SK-N-SH treated with all-trans-retinoic acid at 6 μM for 48 hours (cell line): Measurements from ENCODE around the gene PERM1.

Experiments used
- ATAC-seq: fragments of 200-7000 bp; cut with Tn5 transposase; 3 replicates; pipeline ENCODE4 v1.9.1; 2020; ENCODE audit warnings: mild to moderate bottlenecking, moderate library complexity
- ARNTL ChIP-seq: fragments of 450-650 bp; formaldehyde crosslinking; IDR thresholded peaks from 2 replicates; pipeline ENCODE4 v1.5.0; 2020; ENCODE audit warnings: low read depth, mild to moderate bottlenecking, moderate library complexity, borderline replicate concordance
- BACH2 ChIP-seq: fragments of 250-450 bp; sonication (Bioruptor Pico); IDR thresholded peaks from 2 replicates; pipeline ENCODE4 v1.9.0; 2021; ENCODE audit warnings: mild to moderate bottlenecking, borderline replicate concordance
- CSDC2 ChIP-seq: fragments of 250-450 bp; sonication (Bioruptor Pico); IDR thresholded peaks from 2 replicates; pipeline ENCODE4 v1.5.0; 2020; ENCODE audit warnings: mild to moderate bottlenecking, moderate library complexity
- ESRRG ChIP-seq: fragments of 250-450 bp; sonication (Bioruptor Pico); IDR thresholded peaks from 2 replicates; pipeline ENCODE4 v1.6.1; 2021; ENCODE audit warnings: mild to moderate bottlenecking
- GLIS3 ChIP-seq: fragments of 250-450 bp; sonication (Bioruptor Pico); IDR thresholded peaks from 2 replicates; pipeline ENCODE4 v1.5.0; 2020; ENCODE audit warnings: mild to moderate bottlenecking, moderate library complexity
- ISL1 ChIP-seq: fragments of 250-450 bp; sonication (Bioruptor Pico); IDR thresholded peaks from 2 replicates; pipeline ENCODE4 v2.1.2; 2022; ENCODE audit warnings: mild to moderate bottlenecking, moderate library complexity
- OSR1 ChIP-seq: fragments of 250-450 bp; sonication (Bioruptor Pico); IDR thresholded peaks from 2 replicates; pipeline ENCODE4 v1.8.0; 2022; ENCODE audit warnings: moderate library complexity, mild to moderate bottlenecking, inconsistent platforms
- PPARA ChIP-seq: fragments of 250-450 bp; sonication (Bioruptor Pico); IDR thresholded peaks from 2 replicates; pipeline ENCODE4 v1.5.0; 2020; ENCODE audit warnings: mild to moderate bottlenecking, borderline replicate concordance
- RARB ChIP-seq: fragments of 250-450 bp; sonication (Bioruptor Pico); IDR thresholded peaks from 2 replicates; pipeline ENCODE4 v1.8.0; 2021; ENCODE audit warnings: mild to moderate bottlenecking, moderate library complexity
- SNAI2 ChIP-seq: fragments of 250-450 bp; sonication (Bioruptor Pico); IDR thresholded peaks from 2 replicates; pipeline ENCODE4 v1.5.0; 2020; ENCODE audit warnings: mild to moderate bottlenecking, moderate library complexity
- TCF4 ChIP-seq: fragments of 250-450 bp; sonication (Bioruptor Pico); IDR thresholded peaks from 2 replicates; pipeline ENCODE4 v1.8.0; 2021; ENCODE audit warnings: mild to moderate bottlenecking, moderate library complexity, borderline replicate concordance
- TOX ChIP-seq: fragments of 250-450 bp; sonication (Bioruptor Pico); IDR thresholded peaks from 2 replicates; pipeline ENCODE4 v1.8.0; 2021; ENCODE audit warnings: mild to moderate bottlenecking, moderate library complexity, borderline replicate concordance
- ZC3H10 ChIP-seq: fragments of 250-450 bp; sonication (Bioruptor Pico); IDR thresholded peaks from 2 replicates; pipeline ENCODE4 v1.5.1; 2021; ENCODE audit warnings: mild to moderate bottlenecking, moderate library complexity
- ZFP3 ChIP-seq: fragments of 250-450 bp; sonication (Bioruptor Pico); IDR thresholded peaks from 2 replicates; pipeline ENCODE4 v1.5.0; 2020; ENCODE audit warnings: mild to moderate bottlenecking, moderate library complexity
- ZFP30 ChIP-seq: fragments of 450-650 bp; formaldehyde crosslinking; IDR thresholded peaks from 2 replicates; pipeline ENCODE4 v1.5.0; 2022; ENCODE audit warnings: mild to moderate bottlenecking, moderate library complexity
- ZNF565 ChIP-seq: fragments of 450-650 bp; formaldehyde crosslinking; conservative IDR thresholded peaks from 2 replicates; pipeline ENCODE4 v1.5.0; 2020; ENCODE audit warnings: low read depth, mild to moderate bottlenecking, moderate library complexity
- ZNF70 ChIP-seq: fragments of 450-650 bp; formaldehyde crosslinking; IDR thresholded peaks from 2 replicates; pipeline ENCODE4 v1.5.0; 2020; ENCODE audit warnings: mild to moderate bottlenecking, moderate library complexity
- ZNF8 ChIP-seq: fragments of 450-650 bp; formaldehyde crosslinking; IDR thresholded peaks from 2 replicates; pipeline ENCODE4 v1.5.0; 2020; ENCODE audit warnings: mild to moderate bottlenecking, moderate library complexity
- TF ChIP-seq, protein P1 (sequence below): fragments of 250-450 bp; sonication (Bioruptor Pico); IDR thresholded peaks from 2 replicates; pipeline ENCODE4 v1.8.0; 2020; ENCODE audit warnings: mild to moderate bottlenecking, moderate library complexity, borderline replicate concordance
- TF ChIP-seq, protein P2 (sequence below): fragments of 250-450 bp; sonication (Bioruptor Pico); IDR thresholded peaks from 2 replicates; pipeline ENCODE4 v1.8.0; 2021; ENCODE audit warnings: low read depth, mild to moderate bottlenecking, moderate library complexity, borderline replicate concordance
- TF ChIP-seq, protein P3 (sequence below): fragments of 250-450 bp; sonication (Bioruptor Pico); IDR thresholded peaks from 2 replicates; pipeline ENCODE4 v1.5.1; 2021; ENCODE audit warnings: mild to moderate bottlenecking, moderate library complexity
- TF ChIP-seq, protein P4 (sequence below): fragments of 250-450 bp; sonication (Bioruptor Pico); IDR thresholded peaks from 2 replicates; pipeline ENCODE4 v1.5.0; 2020; ENCODE audit warnings: mild to moderate bottlenecking, moderate library complexity
- TF ChIP-seq, protein P5 (sequence below): fragments of 250-450 bp; sonication (Bioruptor Pico); IDR thresholded peaks from 2 replicates; pipeline ENCODE4 v1.5.1; 2020; ENCODE audit warnings: low read depth, mild to moderate bottlenecking, moderate library complexity

The PERM1 gene

DNA sequence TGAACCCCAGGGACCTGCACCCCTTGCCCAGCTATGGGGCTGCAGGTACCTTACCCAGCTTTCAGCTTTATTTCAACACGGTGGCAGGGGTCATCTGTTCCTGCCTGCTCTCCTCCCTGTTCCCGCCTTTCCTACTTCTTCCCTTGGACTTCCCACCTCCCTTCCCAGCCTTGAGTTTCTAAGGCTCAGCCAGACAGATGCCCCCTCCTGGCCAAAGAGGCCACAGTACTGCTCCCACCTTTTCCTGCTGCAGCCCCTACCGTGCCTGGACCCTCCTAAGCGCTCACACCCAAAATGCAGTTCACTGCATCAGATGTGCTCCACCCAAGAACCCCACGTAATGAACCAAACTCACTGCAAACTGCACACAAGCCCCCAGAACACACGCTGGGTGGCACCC, 30.5 kb downstream of the PERM1 start (continued):
- TF ChIP-seq OSR1 (no peak), ZC3H10 (CRISPR knock-in tag) (no peak)
- TF ChIP-seq, all 23 proteins: peak for 0

DNA sequence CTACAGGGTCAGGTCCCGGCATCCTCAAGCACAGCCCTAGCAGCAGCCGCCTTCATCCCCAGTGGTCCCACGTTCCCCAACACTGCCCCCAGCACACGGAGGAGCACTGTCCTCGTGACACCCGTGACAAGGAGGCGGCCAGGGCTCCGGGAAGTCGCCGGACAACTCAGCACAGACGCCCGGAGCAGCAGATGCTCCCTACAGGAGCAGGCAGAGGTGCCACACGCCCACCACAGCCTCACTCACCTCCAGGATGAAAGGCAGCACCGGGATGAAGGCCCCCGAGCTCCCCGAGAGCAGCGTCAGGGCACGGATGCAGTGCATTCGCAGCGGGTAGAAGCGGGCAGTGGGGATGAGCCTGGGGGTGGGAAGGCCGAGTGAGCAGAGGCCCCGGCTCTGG, 31.0 kb downstream of the PERM1 start:
- ATAC-seq = no peak
- no peak for TF ChIP-seq ZNF70 (CRISPR knock-in tag)
- TF ChIP-seq ZNF8 = no peak
- no peak for TF ChIP-seq CSDC2
- TF ChIP-seq RARB (CRISPR knock-in tag) = no peak
- TF ChIP-seq, protein P1, sequence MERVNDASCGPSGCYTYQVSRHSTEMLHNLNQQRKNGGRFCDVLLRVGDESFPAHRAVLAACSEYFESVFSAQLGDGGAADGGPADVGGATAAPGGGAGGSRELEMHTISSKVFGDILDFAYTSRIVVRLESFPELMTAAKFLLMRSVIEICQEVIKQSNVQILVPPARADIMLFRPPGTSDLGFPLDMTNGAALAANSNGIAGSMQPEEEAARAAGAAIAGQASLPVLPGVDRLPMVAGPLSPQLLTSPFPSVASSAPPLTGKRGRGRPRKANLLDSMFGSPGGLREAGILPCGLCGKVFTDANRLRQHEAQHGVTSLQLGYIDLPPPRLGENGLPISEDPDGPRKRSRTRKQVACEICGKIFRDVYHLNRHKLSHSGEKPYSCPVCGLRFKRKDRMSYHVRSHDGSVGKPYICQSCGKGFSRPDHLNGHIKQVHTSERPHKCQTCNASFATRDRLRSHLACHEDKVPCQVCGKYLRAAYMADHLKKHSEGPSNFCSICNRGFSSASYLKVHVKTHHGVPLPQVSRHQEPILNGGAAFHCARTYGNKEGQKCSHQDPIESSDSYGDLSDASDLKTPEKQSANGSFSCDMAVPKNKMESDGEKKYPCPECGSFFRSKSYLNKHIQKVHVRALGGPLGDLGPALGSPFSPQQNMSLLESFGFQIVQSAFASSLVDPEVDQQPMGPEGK (CRISPR knock-in tag) = no peak
- TF ChIP-seq PPARA (CRISPR knock-in tag) = no peak
- TF ChIP-seq, protein P2, sequence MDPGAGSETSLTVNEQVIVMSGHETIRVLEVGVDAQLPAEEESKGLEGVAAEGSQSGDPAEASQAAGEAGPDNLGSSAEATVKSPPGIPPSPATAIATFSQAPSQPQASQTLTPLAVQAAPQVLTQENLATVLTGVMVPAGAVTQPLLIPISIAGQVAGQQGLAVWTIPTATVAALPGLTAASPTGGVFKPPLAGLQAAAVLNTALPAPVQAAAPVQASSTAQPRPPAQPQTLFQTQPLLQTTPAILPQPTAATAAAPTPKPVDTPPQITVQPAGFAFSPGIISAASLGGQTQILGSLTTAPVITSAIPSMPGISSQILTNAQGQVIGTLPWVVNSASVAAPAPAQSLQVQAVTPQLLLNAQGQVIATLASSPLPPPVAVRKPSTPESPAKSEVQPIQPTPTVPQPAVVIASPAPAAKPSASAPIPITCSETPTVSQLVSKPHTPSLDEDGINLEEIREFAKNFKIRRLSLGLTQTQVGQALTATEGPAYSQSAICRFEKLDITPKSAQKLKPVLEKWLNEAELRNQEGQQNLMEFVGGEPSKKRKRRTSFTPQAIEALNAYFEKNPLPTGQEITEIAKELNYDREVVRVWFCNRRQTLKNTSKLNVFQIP (CRISPR knock-in tag) = no peak
- TF ChIP-seq, protein P3, sequence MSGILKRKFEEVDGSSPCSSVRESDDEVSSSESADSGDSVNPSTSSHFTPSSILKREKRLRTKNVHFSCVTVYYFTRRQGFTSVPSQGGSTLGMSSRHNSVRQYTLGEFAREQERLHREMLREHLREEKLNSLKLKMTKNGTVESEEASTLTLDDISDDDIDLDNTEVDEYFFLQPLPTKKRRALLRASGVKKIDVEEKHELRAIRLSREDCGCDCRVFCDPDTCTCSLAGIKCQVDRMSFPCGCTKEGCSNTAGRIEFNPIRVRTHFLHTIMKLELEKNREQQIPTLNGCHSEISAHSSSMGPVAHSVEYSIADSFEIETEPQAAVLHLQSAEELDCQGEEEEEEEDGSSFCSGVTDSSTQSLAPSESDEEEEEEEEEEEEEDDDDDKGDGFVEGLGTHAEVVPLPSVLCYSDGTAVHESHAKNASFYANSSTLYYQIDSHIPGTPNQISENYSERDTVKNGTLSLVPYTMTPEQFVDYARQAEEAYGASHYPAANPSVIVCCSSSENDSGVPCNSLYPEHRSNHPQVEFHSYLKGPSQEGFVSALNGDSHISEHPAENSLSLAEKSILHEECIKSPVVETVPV (CRISPR knock-in tag) = no peak
- TF ChIP-seq BACH2 (CRISPR knock-in tag) = no peak
- no peak for TF ChIP-seq ZNF565
- no peak for TF ChIP-seq ESRRG (CRISPR knock-in tag)
- no peak for TF ChIP-seq TOX (CRISPR knock-in tag)
- no peak for TF ChIP-seq ISL1 (CRISPR knock-in tag)
- TF ChIP-seq ZFP30 (CRISPR knock-in tag) = no peak
- no peak for TF ChIP-seq ARNTL
- TF ChIP-seq OSR1 = no peak
- TF ChIP-seq, protein P4, sequence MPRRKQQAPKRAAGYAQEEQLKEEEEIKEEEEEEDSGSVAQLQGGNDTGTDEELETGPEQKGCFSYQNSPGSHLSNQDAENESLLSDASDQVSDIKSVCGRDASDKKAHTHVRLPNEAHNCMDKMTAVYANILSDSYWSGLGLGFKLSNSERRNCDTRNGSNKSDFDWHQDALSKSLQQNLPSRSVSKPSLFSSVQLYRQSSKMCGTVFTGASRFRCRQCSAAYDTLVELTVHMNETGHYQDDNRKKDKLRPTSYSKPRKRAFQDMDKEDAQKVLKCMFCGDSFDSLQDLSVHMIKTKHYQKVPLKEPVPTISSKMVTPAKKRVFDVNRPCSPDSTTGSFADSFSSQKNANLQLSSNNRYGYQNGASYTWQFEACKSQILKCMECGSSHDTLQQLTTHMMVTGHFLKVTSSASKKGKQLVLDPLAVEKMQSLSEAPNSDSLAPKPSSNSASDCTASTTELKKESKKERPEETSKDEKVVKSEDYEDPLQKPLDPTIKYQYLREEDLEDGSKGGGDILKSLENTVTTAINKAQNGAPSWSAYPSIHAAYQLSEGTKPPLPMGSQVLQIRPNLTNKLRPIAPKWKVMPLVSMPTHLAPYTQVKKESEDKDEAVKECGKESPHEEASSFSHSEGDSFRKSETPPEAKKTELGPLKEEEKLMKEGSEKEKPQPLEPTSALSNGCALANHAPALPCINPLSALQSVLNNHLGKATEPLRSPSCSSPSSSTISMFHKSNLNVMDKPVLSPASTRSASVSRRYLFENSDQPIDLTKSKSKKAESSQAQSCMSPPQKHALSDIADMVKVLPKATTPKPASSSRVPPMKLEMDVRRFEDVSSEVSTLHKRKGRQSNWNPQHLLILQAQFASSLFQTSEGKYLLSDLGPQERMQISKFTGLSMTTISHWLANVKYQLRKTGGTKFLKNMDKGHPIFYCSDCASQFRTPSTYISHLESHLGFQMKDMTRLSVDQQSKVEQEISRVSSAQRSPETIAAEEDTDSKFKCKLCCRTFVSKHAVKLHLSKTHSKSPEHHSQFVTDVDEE (CRISPR knock-in tag) = no peak
- TF ChIP-seq ZC3H10 (CRISPR knock-in tag) = no peak
- TF ChIP-seq ZFP3 (CRISPR knock-in tag) = no peak
- no peak for TF ChIP-seq TCF4 (CRISPR knock-in tag)

DNA sequence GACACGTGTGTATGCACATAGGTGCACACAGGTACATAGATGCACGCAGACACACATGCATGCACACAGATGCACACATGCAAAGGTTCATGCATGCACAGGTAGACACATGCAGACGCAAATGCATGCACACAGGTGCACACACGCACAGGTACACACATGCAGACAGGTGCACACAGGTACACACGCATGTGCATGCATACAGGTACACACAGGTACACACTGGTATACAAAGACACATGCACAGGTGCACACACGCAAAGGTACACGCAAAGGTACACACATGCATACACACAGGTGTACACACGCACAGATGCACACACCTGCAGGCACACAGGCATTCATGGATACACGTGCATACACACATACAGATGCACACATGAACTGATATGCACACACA, 31.6 kb downstream of the PERM1 start:
- no peak for ATAC-seq
- TF ChIP-seq GLIS3 (CRISPR knock-in tag) = no peak
- TF ChIP-seq, protein P1 (CRISPR knock-in tag) = no peak
- TF ChIP-seq, protein P3 (CRISPR knock-in tag) = no peak
- no peak for TF ChIP-seq CSDC2
- TF ChIP-seq TOX (CRISPR knock-in tag) = no peak
- no peak for TF ChIP-seq ESRRG (CRISPR knock-in tag)
- TF ChIP-seq, protein P4 (CRISPR knock-in tag) = no peak
- no peak for TF ChIP-seq ZC3H10 (CRISPR knock-in tag)
- TF ChIP-seq SNAI2 (CRISPR knock-in tag) = no peak
- TF ChIP-seq, protein P5, sequence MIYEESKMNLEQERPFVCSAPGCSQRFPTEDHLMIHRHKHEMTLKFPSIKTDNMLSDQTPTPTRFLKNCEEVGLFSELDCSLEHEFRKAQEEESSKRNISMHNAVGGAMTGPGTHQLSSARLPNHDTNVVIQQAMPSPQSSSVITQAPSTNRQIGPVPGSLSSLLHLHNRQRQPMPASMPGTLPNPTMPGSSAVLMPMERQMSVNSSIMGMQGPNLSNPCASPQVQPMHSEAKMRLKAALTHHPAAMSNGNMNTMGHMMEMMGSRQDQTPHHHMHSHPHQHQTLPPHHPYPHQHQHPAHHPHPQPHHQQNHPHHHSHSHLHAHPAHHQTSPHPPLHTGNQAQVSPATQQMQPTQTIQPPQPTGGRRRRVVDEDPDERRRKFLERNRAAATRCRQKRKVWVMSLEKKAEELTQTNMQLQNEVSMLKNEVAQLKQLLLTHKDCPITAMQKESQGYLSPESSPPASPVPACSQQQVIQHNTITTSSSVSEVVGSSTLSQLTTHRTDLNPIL = no peak
- TF ChIP-seq ISL1 (CRISPR knock-in tag) = no peak
- no peak for TF ChIP-seq ZNF8
- TF ChIP-seq ZFP3 (CRISPR knock-in tag) = no peak
- no peak for TF ChIP-seq RARB (CRISPR knock-in tag)
